ENCODE measurements around the gene PDIA5.

Gene PDIA5

DNA sequence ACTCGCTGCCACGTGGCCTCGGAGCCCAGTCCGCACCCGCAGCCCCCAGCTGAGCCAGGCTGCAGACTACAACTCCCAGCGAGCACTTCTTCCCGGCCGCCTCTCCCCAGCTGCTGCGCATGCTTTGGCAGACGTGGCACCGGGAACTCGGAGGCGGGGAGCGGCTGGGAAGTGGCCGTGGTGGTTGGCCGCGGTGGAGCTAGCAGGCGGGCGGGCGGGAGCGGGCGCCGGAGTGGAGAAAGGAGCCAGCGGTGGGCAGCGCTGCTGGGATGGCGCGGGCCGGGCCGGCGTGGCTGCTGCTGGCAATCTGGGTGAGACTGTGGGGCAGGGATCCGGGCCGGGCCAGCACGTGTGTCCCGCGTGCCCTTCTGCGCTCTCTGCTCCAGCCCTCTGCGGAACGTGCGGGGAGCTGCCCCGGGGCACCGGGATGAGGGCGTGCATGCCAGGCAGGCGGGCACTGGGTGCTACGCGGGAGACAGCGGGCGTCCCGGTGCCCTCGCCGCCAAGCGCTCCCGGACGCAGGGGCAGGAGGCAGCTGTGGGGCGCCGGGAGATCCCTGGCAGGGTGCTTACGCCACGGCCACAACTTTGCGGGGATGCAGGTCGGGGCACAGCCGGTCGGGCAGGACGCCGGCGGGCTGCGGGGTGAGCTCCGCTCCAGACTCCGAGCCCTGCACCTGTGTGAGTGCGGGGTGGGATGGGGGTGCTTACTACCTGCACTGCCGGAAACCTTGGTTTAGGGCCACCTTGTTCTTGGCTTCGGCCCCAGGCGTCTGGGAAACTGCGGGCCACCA is at the start of gene PDIA5:
Gene PDIA5, plus strand, starts transcription at position 130 of the 793 bp plus-strand sequence. Its CDS starts 140 bp downstream, at position 270.
- Histone ChIP-seq H3K4me3 (ENCODE audit: low read length) (peak within 1 kb of the TSS; percentile 79), H3K27ac (ENCODE audit: low read length) (no peak within 1 kb of the TSS), H3K36me3 (ENCODE audit: insufficient read depth, low read depth, low read length) (no peaks in the 10 kb centered on the region), H3K4me1 (ENCODE audit: insufficient read depth, low read length) (peaks cover 10% of the 10 kb centered on the region), H3K27me3 (ENCODE audit: insufficient read depth, low read length) (peaks cover 26% of the 10 kb centered on the region), H3K9me3 (ENCODE audit: insufficient read depth, low read depth, low read length) (no peaks in the 10 kb centered on the region), H3K9ac (ENCODE audit: low read depth, low read length) (peak within 1 kb of the TSS; percentile 14; the same call in 1 of the 2 replicates)

DNA sequence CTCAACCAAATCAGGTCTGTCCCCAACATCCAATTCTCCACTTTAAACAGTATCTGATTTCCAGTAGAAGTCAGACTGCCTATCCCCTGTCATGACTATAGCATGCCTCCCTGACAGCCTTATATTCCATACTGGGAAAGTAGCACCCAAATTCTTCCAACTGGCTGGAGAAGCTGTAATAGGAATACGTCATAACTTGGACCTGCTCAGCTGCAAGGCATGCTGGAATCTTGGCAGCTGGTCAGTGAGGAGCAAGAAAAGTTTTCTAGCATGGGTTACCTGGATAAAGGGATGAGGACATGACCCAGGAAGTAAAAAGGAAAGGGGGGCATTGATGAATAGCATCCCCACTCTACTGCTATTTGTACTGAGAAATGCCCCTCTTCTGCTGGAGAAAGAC is 48.1 kb upstream of the PDIA5 start:
- H3K27me3 ChIP-seq (ENCODE audit: insufficient read depth, low read length), result peaks cover 2% of the 10 kb centered on the region; the same call in 1 of the 2 replicates
- peaks cover 24% of the 10 kb centered on the region for H3K4me1 ChIP-seq (ENCODE audit: insufficient read depth, low read length)

DNA sequence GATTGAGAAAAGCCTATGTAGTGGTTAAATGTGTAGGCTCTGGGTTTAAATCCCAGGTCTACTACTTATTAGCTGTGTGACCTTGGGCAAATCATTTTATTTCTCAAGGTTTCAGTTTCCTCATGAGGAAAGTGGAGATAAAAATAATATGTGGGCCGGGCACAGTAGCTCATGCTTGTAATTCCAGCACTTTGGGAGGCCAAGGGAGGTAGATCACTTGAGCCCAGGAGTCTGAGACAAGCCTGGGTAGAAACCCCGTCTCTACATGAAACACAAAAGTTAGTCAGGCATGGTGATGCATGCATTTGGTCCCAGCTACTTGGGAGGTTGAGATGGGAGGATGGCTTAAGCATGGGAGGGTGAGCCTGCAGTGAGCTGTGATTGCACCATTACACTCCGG is 47.7 kb upstream of the PDIA5 start:
- Histone ChIP-seq H3K27me3 (ENCODE audit: insufficient read depth, low read length) (peaks cover 7% of the 10 kb centered on the region), H3K9me3 (ENCODE audit: insufficient read depth, low read depth, low read length) (no peaks in the 10 kb centered on the region), H3K4me1 (ENCODE audit: insufficient read depth, low read length) (peaks cover 24% of the 10 kb centered on the region), H3K9ac (ENCODE audit: low read depth, low read length) (no peak overlapping the region), H3K4me3 (ENCODE audit: low read length) (no peak overlapping the region), H3K27ac (ENCODE audit: low read length) (no peak overlapping the region), H3K36me3 (ENCODE audit: insufficient read depth, low read depth, low read length) (0 out of 2 replicates have a peak, but pooled peaks cover 4% of the 10 kb centered on the region)

More for the DNA sequence above, 48.1 kb upstream of the PDIA5 start:
- Histone ChIP-seq H3K9me3 (ENCODE audit: insufficient read depth, low read depth, low read length) (no peaks in the 10 kb centered on the region), H3K4me3 (ENCODE audit: low read length) (no peak overlapping the region), H3K9ac (ENCODE audit: low read depth, low read length) (no peak overlapping the region), H3K36me3 (ENCODE audit: insufficient read depth, low read depth, low read length) (0 out of 2 replicates have a peak, but pooled peaks cover 7% of the 10 kb centered on the region), H3K27ac (ENCODE audit: low read length) (no peak overlapping the region)

DNA sequence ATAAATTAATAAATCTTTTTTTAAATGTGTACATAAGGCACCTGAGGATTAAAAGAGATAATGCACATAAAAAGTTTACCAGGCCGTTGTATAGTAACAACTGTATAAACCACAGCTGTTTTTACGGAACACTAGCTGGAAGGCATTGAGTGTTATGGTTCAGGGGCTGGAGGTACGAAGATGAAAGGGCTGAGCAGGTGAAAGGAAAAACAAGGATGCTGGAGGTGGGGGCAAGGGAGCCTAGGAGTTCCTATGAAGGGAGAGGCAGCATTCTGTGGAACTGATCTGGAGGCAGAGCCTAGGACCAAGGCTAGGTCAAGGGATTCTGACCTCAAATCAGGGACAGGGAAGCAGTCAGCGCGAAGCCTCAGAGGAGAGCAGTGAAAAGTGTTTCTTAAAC is 47.2 kb upstream of the PDIA5 start:
- Histone ChIP-seq H3K4me3 (ENCODE audit: low read length) (no peak overlapping the region), H3K36me3 (ENCODE audit: insufficient read depth, low read depth, low read length) (no peaks in the 10 kb centered on the region), H3K9ac (ENCODE audit: low read depth, low read length) (no peak overlapping the region), H3K27me3 (ENCODE audit: insufficient read depth, low read length) (peaks cover 11% of the 10 kb centered on the region), H3K27ac (ENCODE audit: low read length) (no peak overlapping the region), H3K9me3 (ENCODE audit: insufficient read depth, low read depth, low read length) (no peaks in the 10 kb centered on the region), H3K4me1 (ENCODE audit: insufficient read depth, low read length) (peaks cover 24% of the 10 kb centered on the region)

DNA sequence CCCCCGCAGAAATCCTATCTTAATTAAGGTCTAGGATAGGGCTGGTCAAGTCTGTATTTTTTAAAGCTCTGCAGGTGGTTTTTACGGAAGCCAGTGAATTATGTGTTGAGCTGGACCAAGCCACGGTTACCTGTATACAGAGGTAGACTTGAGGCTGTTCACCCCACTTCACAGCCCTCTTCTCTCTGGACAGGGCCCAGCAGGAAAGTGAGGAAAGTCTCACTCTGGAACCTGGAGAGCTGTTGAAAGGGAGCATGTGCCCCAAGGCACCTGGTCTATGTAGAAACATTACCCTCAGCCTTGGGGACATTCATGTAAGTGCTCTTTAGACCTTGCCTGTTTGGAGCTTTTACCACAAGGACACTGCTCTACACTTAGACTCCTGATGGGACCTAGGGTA is 46.1 kb upstream of the PDIA5 start:
- Histone ChIP-seq H3K9ac (ENCODE audit: low read depth, low read length) (peak overlapping the region; percentile 12; the same call in 1 of the 2 replicates), H3K36me3 (ENCODE audit: insufficient read depth, low read depth, low read length) (no peaks in the 10 kb centered on the region), H3K4me1 (ENCODE audit: insufficient read depth, low read length) (peaks cover 30% of the 10 kb centered on the region), H3K4me3 (ENCODE audit: low read length) (no peak overlapping the region; the same call in 1 of the 2 replicates), H3K27me3 (ENCODE audit: insufficient read depth, low read length) (peaks cover 23% of the 10 kb centered on the region), H3K27ac (ENCODE audit: low read length) (no peak overlapping the region), H3K9me3 (ENCODE audit: insufficient read depth, low read depth, low read length) (no peaks in the 10 kb centered on the region)

DNA sequence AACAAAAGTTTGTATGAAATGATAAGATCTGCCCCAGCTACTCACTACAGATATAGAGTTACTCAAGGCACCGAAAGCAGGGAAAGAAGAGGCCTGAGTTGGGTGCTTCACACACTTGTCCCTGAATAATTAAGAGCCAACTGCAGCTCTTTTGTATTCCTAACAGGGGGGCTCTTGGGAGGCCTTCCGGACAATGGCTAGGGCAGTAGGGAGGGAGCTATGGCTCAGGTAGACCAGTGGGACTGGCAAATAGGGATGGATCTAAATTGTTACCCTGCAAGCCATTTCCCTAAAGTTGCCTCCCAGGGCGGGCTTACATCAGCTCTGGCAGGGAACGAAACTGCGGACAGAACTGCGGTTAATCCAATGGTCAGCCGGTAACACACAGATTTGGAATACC is 45.4 kb upstream of the PDIA5 start:
- peaks cover 31% of the 10 kb centered on the region for H3K4me1 ChIP-seq (ENCODE audit: insufficient read depth, low read length)
- H3K27ac ChIP-seq (ENCODE audit: low read length), result no peak overlapping the region
- H3K27me3 ChIP-seq (ENCODE audit: insufficient read depth, low read length), result peaks cover 26% of the 10 kb centered on the region
- no peaks in the 10 kb centered on the region for H3K36me3 ChIP-seq (ENCODE audit: insufficient read depth, low read depth, low read length)
- no peaks in the 10 kb centered on the region for H3K9me3 ChIP-seq (ENCODE audit: insufficient read depth, low read depth, low read length)
- H3K9ac ChIP-seq (ENCODE audit: low read depth, low read length), result peak overlapping the region; percentile 12; the same call in 1 of the 2 replicates
- H3K4me3 ChIP-seq (ENCODE audit: low read length), result peak overlapping the region; percentile 50

DNA sequence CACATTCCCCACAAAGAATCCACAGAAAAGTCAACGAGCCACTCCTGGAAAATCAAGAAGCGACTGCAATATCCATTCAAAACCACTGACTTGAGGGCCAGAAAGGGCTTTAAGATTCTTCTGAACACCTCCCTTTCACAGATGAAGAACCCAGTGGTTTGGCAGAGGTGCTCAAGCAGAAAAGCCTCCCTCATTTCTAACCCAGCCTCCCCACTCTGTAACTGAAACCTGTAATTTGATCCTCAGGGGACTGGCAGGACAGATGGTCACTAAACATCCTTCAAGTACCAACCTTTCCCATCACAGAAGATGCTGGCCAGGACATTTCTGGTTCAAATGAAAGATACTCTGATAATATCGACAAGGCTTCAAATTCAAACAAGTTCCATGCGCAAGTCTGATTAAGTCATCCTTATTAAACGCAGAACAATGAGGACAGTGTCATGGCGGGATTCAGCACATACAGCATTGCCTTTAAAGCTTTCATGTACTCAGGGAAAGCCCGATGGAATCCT is 44.8 kb upstream of the PDIA5 start:
- Histone ChIP-seq H3K9ac (ENCODE audit: low read depth, low read length) (no peak overlapping the region; the same call in 1 of the 2 replicates), H3K36me3 (ENCODE audit: insufficient read depth, low read depth, low read length) (no peaks in the 10 kb centered on the region), H3K4me3 (ENCODE audit: low read length) (peak overlapping the region; percentile 50), H3K27me3 (ENCODE audit: insufficient read depth, low read length) (peaks cover 32% of the 10 kb centered on the region), H3K27ac (ENCODE audit: low read length) (no peak overlapping the region), H3K4me1 (ENCODE audit: insufficient read depth, low read length) (peaks cover 31% of the 10 kb centered on the region), H3K9me3 (ENCODE audit: insufficient read depth, low read depth, low read length) (no peaks in the 10 kb centered on the region)

DNA sequence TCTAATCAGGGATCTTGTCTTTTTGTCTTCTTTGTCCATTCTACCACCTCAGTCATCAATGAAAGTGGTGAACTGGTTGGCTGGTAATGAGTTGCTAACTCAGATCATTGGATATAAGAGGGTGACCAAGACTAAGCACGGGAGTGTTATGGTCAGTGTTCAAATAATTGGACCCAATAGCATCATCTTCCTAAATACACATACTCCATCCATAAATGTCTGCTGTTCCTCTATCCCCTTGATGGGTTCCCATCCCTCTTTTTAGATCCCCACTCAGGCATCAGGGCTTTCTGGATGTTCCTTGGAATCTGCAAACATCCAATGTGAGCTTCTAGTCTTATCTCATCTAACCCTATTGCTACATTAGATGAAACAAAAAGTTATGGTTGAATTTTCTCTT is 42.8 kb upstream of the PDIA5 start:
- Histone ChIP-seq H3K36me3 (ENCODE audit: insufficient read depth, low read depth, low read length) (no peaks in the 10 kb centered on the region), H3K9me3 (ENCODE audit: insufficient read depth, low read depth, low read length) (no peaks in the 10 kb centered on the region), H3K4me3 (ENCODE audit: low read length) (no peak overlapping the region), H3K27me3 (ENCODE audit: insufficient read depth, low read length) (peaks cover 43% of the 10 kb centered on the region), H3K9ac (ENCODE audit: low read depth, low read length) (no peak overlapping the region), H3K27ac (ENCODE audit: low read length) (no peak overlapping the region), H3K4me1 (ENCODE audit: insufficient read depth, low read length) (peaks cover 36% of the 10 kb centered on the region)

DNA sequence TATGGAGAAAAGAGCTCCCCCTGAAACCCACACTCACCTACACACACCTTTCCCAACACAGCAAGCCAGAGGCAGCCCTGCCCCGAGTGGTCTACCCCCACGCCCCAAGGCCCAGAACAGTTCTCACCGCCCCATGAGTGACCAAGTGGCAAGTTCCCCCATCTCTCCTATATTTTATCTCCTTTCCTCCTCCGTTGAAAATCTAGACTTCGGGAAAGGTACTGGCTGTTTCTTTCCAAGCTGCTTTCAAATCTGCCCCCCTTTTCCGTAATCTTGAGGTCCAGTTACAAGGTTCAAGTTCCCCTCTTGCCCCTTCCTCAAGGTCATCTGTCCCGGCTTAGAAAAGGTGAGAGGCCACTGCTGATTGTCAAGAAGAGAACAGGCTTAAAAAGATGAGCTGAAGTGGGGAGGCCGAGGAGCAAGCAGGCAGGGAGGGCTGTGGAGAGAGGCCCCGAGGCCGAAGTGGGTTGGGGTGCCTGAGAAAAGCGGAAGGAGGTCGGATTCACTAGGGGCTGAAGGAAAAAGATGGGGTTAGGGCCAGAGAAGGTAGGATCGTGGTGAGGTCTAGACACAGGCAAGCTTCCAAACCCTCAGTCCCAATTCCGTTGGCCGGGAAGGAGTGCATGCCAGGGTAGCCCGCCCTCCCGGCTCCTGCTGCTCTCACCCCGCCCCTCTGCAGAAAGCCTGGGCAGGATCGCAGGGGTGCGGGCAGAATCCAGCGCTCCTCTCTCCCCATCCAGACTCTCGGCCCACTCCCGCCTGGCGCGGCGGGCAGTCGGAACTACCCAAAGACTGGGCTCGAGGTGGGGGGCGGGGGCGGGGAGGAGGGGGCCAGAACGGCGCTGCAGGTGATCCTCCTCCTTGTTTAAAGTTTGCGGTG is 40.9 kb upstream of the PDIA5 start:
- Histone ChIP-seq H3K36me3 (ENCODE audit: insufficient read depth, low read depth, low read length) (no peaks in the 10 kb centered on the region), H3K9ac (ENCODE audit: low read depth, low read length) (peak overlapping the region; percentile 63; the same call in 1 of the 2 replicates), H3K9me3 (ENCODE audit: insufficient read depth, low read depth, low read length) (no peaks in the 10 kb centered on the region), H3K4me1 (ENCODE audit: insufficient read depth, low read length) (peaks cover 30% of the 10 kb centered on the region), H3K27me3 (ENCODE audit: insufficient read depth, low read length) (peaks cover 57% of the 10 kb centered on the region), H3K27ac (ENCODE audit: low read length) (no peak overlapping the region), H3K4me3 (ENCODE audit: low read length) (peak overlapping the region; percentile 85)

DNA sequence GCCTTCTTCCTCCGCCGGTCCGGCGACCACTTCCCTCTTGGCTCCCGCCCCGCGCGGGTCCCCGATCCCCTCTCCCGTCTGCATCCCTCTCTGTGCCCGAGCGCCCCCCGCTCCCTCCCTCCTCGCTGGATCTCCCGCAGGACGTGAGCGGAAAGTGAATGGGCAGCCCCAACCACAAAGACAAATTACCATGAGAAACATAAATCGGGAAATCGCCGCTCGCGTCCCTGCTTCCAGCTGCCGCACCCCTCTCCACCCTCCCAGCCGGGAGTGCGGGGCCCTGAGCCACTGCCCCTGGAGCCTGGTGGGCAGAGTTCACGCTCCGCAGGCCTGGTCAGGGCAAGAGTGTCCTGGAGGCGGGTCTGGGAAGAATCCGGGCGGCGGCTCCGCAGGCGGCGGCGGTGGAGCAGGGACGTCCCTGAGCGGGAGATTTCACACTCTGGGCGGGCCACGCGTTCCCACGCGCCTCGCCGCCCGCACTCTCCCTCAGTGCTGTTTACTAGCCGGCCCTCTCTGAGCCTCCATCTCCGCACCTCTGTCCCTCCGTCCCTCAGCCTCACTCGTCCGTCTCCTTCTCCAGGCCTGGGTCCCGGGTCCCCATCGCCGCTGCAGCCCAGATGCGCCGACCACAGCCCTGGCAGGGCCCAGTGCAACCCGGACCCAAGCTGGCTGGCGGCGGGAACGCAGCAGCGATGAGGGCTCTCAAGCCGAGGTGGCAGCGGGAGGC is 40.1 kb upstream of the PDIA5 start:
- H3K4me3 ChIP-seq (ENCODE audit: low read length), result peak overlapping the region; percentile 85
- H3K9me3 ChIP-seq (ENCODE audit: insufficient read depth, low read depth, low read length), result no peaks in the 10 kb centered on the region
- peak overlapping the region; percentile 71; the same call in 1 of the 2 replicates for H3K9ac ChIP-seq (ENCODE audit: low read depth, low read length)
- H3K36me3 ChIP-seq (ENCODE audit: insufficient read depth, low read depth, low read length), result no peaks in the 10 kb centered on the region
- no peak overlapping the region for H3K27ac ChIP-seq (ENCODE audit: low read length)
- H3K4me1 ChIP-seq (ENCODE audit: insufficient read depth, low read length), result peaks cover 22% of the 10 kb centered on the region
- peaks cover 64% of the 10 kb centered on the region for H3K27me3 ChIP-seq (ENCODE audit: insufficient read depth, low read length)

All from iPS-20b (cell line).